GM19397 (cell line): ENCODE data around the gene STYX.

Experiments
- ATAC-seq: cut with Tn5 transposase; IDR thresholded peaks from one replicate; pipeline ENCODE4 v1.9.1; 2021; ENCODE audit warnings: mild to moderate bottlenecking, moderate library complexity; ENCODE audit not compliant: unreplicated experiment

STYX gene

GRCh38 chr14:52783206-52783605, 53.2 kb downstream of the STYX start:
- ATAC-seq = no peak

GRCh38 chr14:52786887-52787286, 56.9 kb downstream of the STYX start:
- no peak for ATAC-seq

GRCh38 chr14:52789118-52789517, 59.2 kb downstream of the STYX start:
- ATAC-seq = no peak

GRCh38 chr14:52790011-52790755, 60.2 kb downstream of the STYX start:
- ATAC-seq = no peak

GRCh38 chr14:52790756-52791222, 60.8 kb downstream of the STYX start:
- ATAC-seq = no peak

- peak; percentile 94 for ATAC-seq
Measured at GRCh38 chr14:52791223-52792096, 61.5 kb downstream of the STYX start, which contains the start of gene GNPNAT1. TSS of gene GNPNAT1 (minus strand) at chr14:52791607. CDS start at chr14:52784650, 6,957 bp downstream.

- no peak for ATAC-seq
Measured at GRCh38 chr14:52792097-52792415, 62.1 kb downstream of the STYX start.

GRCh38 chr14:52793061-52793460, 63.1 kb downstream of the STYX start:
- ATAC-seq = no peak

- no peak for ATAC-seq
Measured at GRCh38 chr14:52797653-52798052, 67.7 kb downstream of the STYX start.

GRCh38 chr14:52798826-52799225, 68.9 kb downstream of the STYX start:
- no peak for ATAC-seq

GRCh38 chr14:52801014-52801712, 71.2 kb downstream of the STYX start:
- no peak for ATAC-seq

GRCh38 chr14:52802597-52802996, 72.6 kb downstream of the STYX start:
- no peak for ATAC-seq

- ATAC-seq = no peak
Measured at GRCh38 chr14:52806115-52806514, 76.1 kb downstream of the STYX start.

GRCh38 chr14:52808101-52808500, 78.1 kb downstream of the STYX start:
- ATAC-seq = no peak

GRCh38 chr14:52821805-52822250, 91.9 kb downstream of the STYX start:
- no peak for ATAC-seq

- no peak for ATAC-seq
Measured at GRCh38 chr14:52824462-52824861, 94.5 kb downstream of the STYX start.
